GM12878 (cell line): Measurements from ENCODE around the gene MACROD2. TPM values are rescaled to one million over a fixed set of nuclear protein-coding genes. Genes with fewer than 3 reads are reported as not detected.

Experiments used
- ATAC-seq: fragments of 200-7000 bp; cut with Tn5 transposase; 3 replicates; pipeline ENCODE4 v1.9.1; 2020; ENCODE audit warnings: mild to moderate bottlenecking, moderate library complexity
- BruUV-seq: library from RNA; stranded (reverse); fragments of 400-500 nt; replicated peaks from 2 replicates; lab custom pipeline; 2021; lab: Mats Ljungman, UMichigan
- CTCF ChIA-PET: fragments of 300-600 bp; sonication (Branson Sonifier 250); formaldehyde crosslinking; extraction: SDS; loops from one replicate; lab custom pipeline; 2021; ENCODE audit warnings: inconsistent platforms; lab: Yijun Ruan, JAX
- POLR2A ChIA-PET: fragments of 350-600 bp; formaldehyde crosslinking; extraction: SDS; loops from one replicate; lab custom pipeline; 2021; ENCODE audit warnings: inconsistent platforms; lab: Charles Lee
- RAD21 ChIA-PET: fragments of 300-600 bp; sonication (Branson Sonifier 250); formaldehyde crosslinking; loops from one replicate; lab custom pipeline; 2023; ENCODE audit warnings: antibody characterized with exemption; ENCODE audit not compliant: unreplicated experiment; lab: Charles Lee
- SMC1A ChIA-PET: fragments of 300-600 bp; sonication (Branson Sonifier 250); formaldehyde crosslinking; loops from one replicate; lab custom pipeline; 2023; ENCODE audit not compliant: unreplicated experiment, uncharacterized antibody; lab: Charles Lee
- DNase-seq: peaks from one replicate; pipeline ENCODE4 v3.0.0-alpha.2; 2011; ENCODE audit warnings: low read depth, low spot score
- FAIRE-seq: peaks from 3 replicates; lab custom pipeline; 2011; peaks lifted over from hg19 to GRCh38; lab: Jason Lieb, UNC
- H2AFZ ChIP-seq: 2 replicates; pipeline ENCODE4 v1.6.0; 2011; ENCODE audit warnings: low read depth, low read length, control low read depth; ENCODE audit not compliant: control insufficient read depth
- H3K27ac ChIP-seq: 2 replicates; pipeline ENCODE4 v1.5.1; 2011; ENCODE audit warnings: control low read depth; ENCODE audit not compliant: control insufficient read depth, insufficient read depth
- H3K27me3 ChIP-seq, 2 experiments: replicated peaks in 1 of 2; 2 replicates each; pipeline versions ENCODE4 v1.6.0 to v1.6.1; 2011; ENCODE audit warnings: low read length in 1 of 2; ENCODE audit not compliant: control insufficient read depth in 2 of 2, insufficient read depth in 2 of 2
- H3K36me3 ChIP-seq, 2 experiments: 2 replicates each; pipeline ENCODE4 v1.5.1; 2011; ENCODE audit warnings: low read length in 1 of 2; ENCODE audit not compliant: control insufficient read depth in 2 of 2, insufficient read depth in 2 of 2
- H3K4me1 ChIP-seq: 2 replicates; pipeline ENCODE4 v1.6.1; 2011; ENCODE audit warnings: mild to moderate bottlenecking, low read length, moderate library complexity, mixed read lengths; ENCODE audit not compliant: control insufficient read depth, insufficient read depth
- H3K4me2 ChIP-seq: 2 replicates; pipeline ENCODE4 v1.6.0; 2011; ENCODE audit warnings: control low read depth; ENCODE audit not compliant: control insufficient read depth, insufficient read depth
- H3K4me3 ChIP-seq: fragments of 200-600 bp; sonication (generic); 2 replicates; pipeline ENCODE4 v1.5.1; 2016
- H3K79me2 ChIP-seq: 2 replicates; pipeline ENCODE4 v1.6.0; 2011; ENCODE audit warnings: low read length; ENCODE audit not compliant: control insufficient read depth, insufficient read depth
- H3K9ac ChIP-seq: 2 replicates; pipeline ENCODE4 v1.8.0; 2011; ENCODE audit warnings: low read length, control low read depth, mixed read lengths; ENCODE audit not compliant: control insufficient read depth, insufficient read depth
- H3K9me3 ChIP-seq: replicated peaks from 3 replicates; pipeline ENCODE4 v1.5.1; 2011; ENCODE audit warnings: mild to moderate bottlenecking, low read length; ENCODE audit not compliant: control insufficient read depth, insufficient read depth
- H4K20me1 ChIP-seq: 2 replicates; pipeline ENCODE4 v1.6.0; 2011; ENCODE audit not compliant: control insufficient read depth, insufficient read depth
- BCL11A ChIP-seq: IDR thresholded peaks from 2 replicates; pipeline ENCODE4 v1.6.1; 2011; ENCODE audit warnings: low read depth, low read length
- CBFB ChIP-seq: IDR thresholded peaks from 2 replicates; pipeline ENCODE4 v1.6.1; 2016; ENCODE audit warnings: antibody characterized with exemption, low read depth
- CEBPB ChIP-seq, 2 experiments: fragments of 150-350 bp in 1 of 2; IDR thresholded peaks; 2 replicates each; pipeline ENCODE4 v1.6.1; 2012 to 2014; ENCODE audit warnings: low read depth in 2 of 2, low read length in 2 of 2, borderline replicate concordance in 1 of 2, inconsistent platforms in 1 of 2
- CREM ChIP-seq: IDR thresholded peaks from 2 replicates; pipeline ENCODE4 v1.6.1; 2014; ENCODE audit warnings: antibody characterized with exemption, low read depth
- EZH2 ChIP-seq: IDR thresholded peaks from 2 replicates; pipeline ENCODE4 v1.6.1; 2012; ENCODE audit warnings: low read depth, mild to moderate bottlenecking, control low read depth, inconsistent platforms, low read length, borderline replicate concordance; ENCODE audit not compliant: control insufficient read depth
- GATAD2B ChIP-seq: fragments of 450-650 bp; conservative IDR thresholded peaks from 2 replicates; pipeline ENCODE4 v1.6.1; 2017; ENCODE audit warnings: low read depth, mild to moderate bottlenecking, moderate library complexity
- HCFC1 ChIP-seq: fragments of 150-350 bp; IDR thresholded peaks from 2 replicates; pipeline ENCODE4 v1.6.1; 2014; ENCODE audit warnings: low read length
- NBN ChIP-seq: fragments of 450-650 bp; IDR thresholded peaks from 2 replicates; pipeline ENCODE4 v1.6.1; 2016
- NFIC ChIP-seq: IDR thresholded peaks from 2 replicates; pipeline ENCODE4 v1.6.1; 2012; ENCODE audit warnings: low read depth, mild to moderate bottlenecking, inconsistent platforms, low read length, moderate library complexity
- NR2F1 ChIP-seq: fragments of 450-650 bp; conservative IDR thresholded peaks from 2 replicates; pipeline ENCODE4 v1.6.1; 2017; ENCODE audit warnings: mild to moderate bottlenecking
- RELA ChIP-seq: fragments of 450-650 bp; IDR thresholded peaks from 2 replicates; pipeline ENCODE4 v1.8.0; 2014; ENCODE audit warnings: borderline replicate concordance; ENCODE audit not compliant: partially characterized antibody
- SUPT20H ChIP-seq: IDR thresholded peaks from 2 replicates; pipeline ENCODE4 v1.6.1; 2011; ENCODE audit warnings: low read depth, mild to moderate bottlenecking, low read length, moderate library complexity, borderline replicate concordance; ENCODE audit not compliant: control insufficient read depth
- TCF12 ChIP-seq: IDR thresholded peaks from 2 replicates; pipeline ENCODE4 v1.6.1; 2011; ENCODE audit warnings: low read depth, mild to moderate bottlenecking, low read length
- in situ Hi-C: fragments of 300-500 bp; cut with MboI; formaldehyde crosslinking; loops from 9 replicates; pipeline ENCODE4 v1.14.3; 2018; ENCODE audit warnings: mixed read lengths
- intact Hi-C: fragments of 100-400 bp; cut with micrococcal nuclease; formaldehyde crosslinking; loops from one replicate; pipeline ENCODE4 v1.14.2; 2022; ENCODE audit not compliant: unreplicated experiment
- polyA plus RNA-seq, 11 experiments: library from polyadenylated mRNA; depleted of rRNA in 4 of 11; unstranded in 6 of 11; stranded (reverse) in 5 of 11; fragments of >200 nt; fragmentation: Nextera tagmentation in 4 of 11; fragmentation: Illumina TruSeq in 1 of 11; extraction: Ambion mirVana in 4 of 11; extraction: Trizol in 1 of 11; gene quantifications; 1 replicate in 1 of 11; 2 replicates in 10 of 11; pipeline versions ENCODE4 v1.2.1 to v1.2.3, GENCODE V29; 2011 to 2016; ENCODE audit warnings: inconsistent platforms in 2 of 11, missing spikeins in 2 of 11, low read depth in 1 of 11
- total RNA-seq, 4 experiments: library from RNA; depleted of rRNA in 3 of 4; stranded (reverse); fragments of >200 nt in 3 of 4; fragmentation: Illumina TruSeq in 1 of 4; extraction: Trizol in 1 of 4; gene quantifications; 2 replicates each; pipeline versions ENCODE4 v1.2.1 to v1.2.3, GENCODE V29; 2013 to 2021
- TF ChIP-seq, protein P1 (sequence below): fragments of 450-650 bp; formaldehyde crosslinking; IDR thresholded peaks from 2 replicates; pipeline ENCODE4 v1.4.0; 2022; ENCODE audit warnings: mild to moderate bottlenecking, moderate library complexity
- TF ChIP-seq, protein P2 (sequence below): fragments of 450-650 bp; IDR thresholded peaks from 2 replicates; pipeline ENCODE4 v1.6.1; 2017; ENCODE audit warnings: mild to moderate bottlenecking, moderate library complexity
- TF ChIP-seq, protein P3 (sequence below): fragments of 450-650 bp; formaldehyde crosslinking; IDR thresholded peaks from 2 replicates; pipeline ENCODE4 v1.4.0; 2020; ENCODE audit warnings: mild to moderate bottlenecking, moderate library complexity

MACROD2 gene
- total and polyA plus RNA-seq, 10 of the 15 experiments (the other 5 are each of a cell fraction or from before 2014, with no cell fraction given), result 1.1 to 21.5 (median 2.2) TPM

DNA sequence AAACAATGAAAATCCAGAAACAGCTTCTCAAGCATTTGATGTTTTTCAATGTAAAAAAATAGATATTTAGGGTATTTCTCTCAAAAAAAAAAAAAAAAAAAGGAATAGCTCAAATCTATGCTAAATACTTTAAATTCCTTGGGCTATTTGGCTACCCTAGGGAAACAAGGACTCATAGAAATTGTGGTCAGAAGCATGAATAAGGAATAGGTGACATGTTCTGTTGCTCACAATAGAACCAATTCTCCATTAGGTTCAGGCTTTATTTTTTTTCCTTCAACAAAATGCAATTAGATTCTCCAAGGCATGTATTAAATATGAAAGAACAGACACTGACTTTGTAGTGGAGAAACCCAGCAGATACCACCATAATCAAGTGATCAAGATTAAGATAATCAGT lies 1246.4 kb downstream of the MACROD2 start:
- DNase-seq (no peak), FAIRE-seq (no peak), ATAC-seq (no peak)
- H3K9ac ChIP-seq, result no peak overlapping the region
- intact Hi-C loops (no loop called here), in situ Hi-C loops (no loop called here)
- H3K4me1 ChIP-seq, result no peaks in the 10 kb centered on the region
- ChIA-PET RAD21 (no interaction called here), CTCF (no interaction called here), POLR2A (no interaction called here), SMC1A (no interaction called here)
- no peak overlapping the region for H3K27ac ChIP-seq
- no TSS peak for BruUV-seq
- no peaks in the 10 kb centered on the region for H3K9me3 ChIP-seq
- H3K4me3 ChIP-seq, result no peak overlapping the region
- no peak overlapping the region for H3K4me2 ChIP-seq
- no peak for TF ChIP-seq RELA
- no peak for TF ChIP-seq CEBPB (IDR thresholded peaks at IDR 0.05; ENCODE audit: borderline replicate concordance in 1 of 2, low read depth in 2 of 2, low read length in 2 of 2)
- TF ChIP-seq HCFC1, result no peak
- no peak for TF ChIP-seq TCF12
- TF ChIP-seq, protein P1, sequence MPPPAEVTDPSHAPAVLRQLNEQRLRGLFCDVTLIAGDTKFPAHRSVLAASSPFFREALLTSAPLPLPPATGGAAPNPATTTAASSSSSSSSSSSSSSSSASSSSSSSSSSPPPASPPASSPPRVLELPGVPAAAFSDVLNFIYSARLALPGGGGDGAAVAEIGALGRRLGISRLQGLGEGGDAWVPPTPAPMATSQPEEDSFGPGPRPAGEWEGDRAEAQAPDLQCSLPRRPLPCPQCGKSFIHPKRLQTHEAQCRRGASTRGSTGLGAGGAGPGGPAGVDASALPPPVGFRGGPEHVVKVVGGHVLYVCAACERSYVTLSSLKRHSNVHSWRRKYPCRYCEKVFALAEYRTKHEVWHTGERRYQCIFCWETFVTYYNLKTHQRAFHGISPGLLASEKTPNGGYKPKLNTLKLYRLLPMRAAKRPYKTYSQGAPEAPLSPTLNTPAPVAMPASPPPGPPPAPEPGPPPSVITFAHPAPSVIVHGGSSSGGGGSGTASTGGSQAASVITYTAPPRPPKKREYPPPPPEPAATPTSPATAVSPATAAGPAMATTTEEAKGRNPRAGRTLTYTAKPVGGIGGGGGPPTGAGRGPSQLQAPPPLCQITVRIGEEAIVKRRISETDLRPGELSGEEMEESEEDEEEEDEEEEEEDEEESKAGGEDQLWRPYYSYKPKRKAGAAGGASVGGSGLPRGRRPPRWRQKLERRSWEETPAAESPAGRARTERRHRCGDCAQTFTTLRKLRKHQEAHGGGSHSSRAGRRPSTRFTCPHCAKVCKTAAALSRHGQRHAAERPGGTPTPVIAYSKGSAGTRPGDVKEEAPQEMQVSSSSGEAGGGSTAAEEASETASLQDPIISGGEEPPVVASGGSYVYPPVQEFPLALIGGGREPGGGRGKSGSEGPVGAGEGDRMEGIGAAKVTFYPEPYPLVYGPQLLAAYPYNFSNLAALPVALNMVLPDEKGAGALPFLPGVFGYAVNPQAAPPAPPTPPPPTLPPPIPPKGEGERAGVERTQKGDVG (CRISPR knock-in tag), result no peak
- no peak for TF ChIP-seq NFIC
- TF ChIP-seq, protein P2, sequence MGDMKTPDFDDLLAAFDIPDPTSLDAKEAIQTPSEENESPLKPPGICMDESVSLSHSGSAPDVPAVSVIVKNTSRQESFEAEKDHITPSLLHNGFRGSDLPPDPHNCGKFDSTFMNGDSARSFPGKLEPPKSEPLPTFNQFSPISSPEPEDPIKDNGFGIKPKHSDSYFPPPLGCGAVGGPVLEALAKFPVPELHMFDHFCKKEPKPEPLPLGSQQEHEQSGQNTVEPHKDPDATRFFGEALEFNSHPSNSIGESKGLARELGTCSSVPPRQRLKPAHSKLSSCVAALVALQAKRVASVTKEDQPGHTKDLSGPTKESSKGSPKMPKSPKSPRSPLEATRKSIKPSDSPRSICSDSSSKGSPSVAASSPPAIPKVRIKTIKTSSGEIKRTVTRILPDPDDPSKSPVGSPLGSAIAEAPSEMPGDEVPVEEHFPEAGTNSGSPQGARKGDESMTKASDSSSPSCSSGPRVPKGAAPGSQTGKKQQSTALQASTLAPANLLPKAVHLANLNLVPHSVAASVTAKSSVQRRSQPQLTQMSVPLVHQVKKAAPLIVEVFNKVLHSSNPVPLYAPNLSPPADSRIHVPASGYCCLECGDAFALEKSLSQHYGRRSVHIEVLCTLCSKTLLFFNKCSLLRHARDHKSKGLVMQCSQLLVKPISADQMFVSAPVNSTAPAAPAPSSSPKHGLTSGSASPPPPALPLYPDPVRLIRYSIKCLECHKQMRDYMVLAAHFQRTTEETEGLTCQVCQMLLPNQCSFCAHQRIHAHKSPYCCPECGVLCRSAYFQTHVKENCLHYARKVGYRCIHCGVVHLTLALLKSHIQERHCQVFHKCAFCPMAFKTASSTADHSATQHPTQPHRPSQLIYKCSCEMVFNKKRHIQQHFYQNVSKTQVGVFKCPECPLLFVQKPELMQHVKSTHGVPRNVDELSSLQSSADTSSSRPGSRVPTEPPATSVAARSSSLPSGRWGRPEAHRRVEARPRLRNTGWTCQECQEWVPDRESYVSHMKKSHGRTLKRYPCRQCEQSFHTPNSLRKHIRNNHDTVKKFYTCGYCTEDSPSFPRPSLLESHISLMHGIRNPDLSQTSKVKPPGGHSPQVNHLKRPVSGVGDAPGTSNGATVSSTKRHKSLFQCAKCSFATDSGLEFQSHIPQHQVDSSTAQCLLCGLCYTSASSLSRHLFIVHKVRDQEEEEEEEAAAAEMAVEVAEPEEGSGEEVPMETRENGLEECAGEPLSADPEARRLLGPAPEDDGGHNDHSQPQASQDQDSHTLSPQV, result no peak
- no peak for TF ChIP-seq NR2F1
- TF ChIP-seq CBFB, result no peak
- TF ChIP-seq BCL11A, result no peak
- TF ChIP-seq EZH2, result no peak
- TF ChIP-seq GATAD2B, result no peak
- TF ChIP-seq CREM, result no peak
- no peak for TF ChIP-seq NBN
- TF ChIP-seq SUPT20H, result no peak
- TF ChIP-seq, protein P3, sequence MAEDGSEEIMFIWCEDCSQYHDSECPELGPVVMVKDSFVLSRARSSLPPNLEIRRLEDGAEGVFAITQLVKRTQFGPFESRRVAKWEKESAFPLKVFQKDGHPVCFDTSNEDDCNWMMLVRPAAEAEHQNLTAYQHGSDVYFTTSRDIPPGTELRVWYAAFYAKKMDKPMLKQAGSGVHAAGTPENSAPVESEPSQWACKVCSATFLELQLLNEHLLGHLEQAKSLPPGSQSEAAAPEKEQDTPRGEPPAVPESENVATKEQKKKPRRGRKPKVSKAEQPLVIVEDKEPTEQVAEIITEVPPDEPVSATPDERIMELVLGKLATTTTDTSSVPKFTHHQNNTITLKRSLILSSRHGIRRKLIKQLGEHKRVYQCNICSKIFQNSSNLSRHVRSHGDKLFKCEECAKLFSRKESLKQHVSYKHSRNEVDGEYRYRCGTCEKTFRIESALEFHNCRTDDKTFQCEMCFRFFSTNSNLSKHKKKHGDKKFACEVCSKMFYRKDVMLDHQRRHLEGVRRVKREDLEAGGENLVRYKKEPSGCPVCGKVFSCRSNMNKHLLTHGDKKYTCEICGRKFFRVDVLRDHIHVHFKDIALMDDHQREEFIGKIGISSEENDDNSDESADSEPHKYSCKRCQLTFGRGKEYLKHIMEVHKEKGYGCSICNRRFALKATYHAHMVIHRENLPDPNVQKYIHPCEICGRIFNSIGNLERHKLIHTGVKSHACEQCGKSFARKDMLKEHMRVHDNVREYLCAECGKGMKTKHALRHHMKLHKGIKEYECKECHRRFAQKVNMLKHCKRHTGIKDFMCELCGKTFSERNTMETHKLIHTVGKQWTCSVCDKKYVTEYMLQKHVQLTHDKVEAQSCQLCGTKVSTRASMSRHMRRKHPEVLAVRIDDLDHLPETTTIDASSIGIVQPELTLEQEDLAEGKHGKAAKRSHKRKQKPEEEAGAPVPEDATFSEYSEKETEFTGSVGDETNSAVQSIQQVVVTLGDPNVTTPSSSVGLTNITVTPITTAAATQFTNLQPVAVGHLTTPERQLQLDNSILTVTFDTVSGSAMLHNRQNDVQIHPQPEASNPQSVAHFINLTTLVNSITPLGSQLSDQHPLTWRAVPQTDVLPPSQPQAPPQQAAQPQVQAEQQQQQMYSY (CRISPR knock-in tag), result no peak
- H4K20me1 ChIP-seq, result no peaks in the 10 kb centered on the region
- H2AFZ ChIP-seq, result no peak overlapping the region
- H3K79me2 ChIP-seq, result no peaks in the 10 kb centered on the region
- no peaks in the 10 kb centered on the region for H3K36me3 ChIP-seq
- H3K27me3 ChIP-seq, result no peaks in the 10 kb centered on the region
